HG02938 (cell line): ENCODE results near the gene VASN.

Experiments used
- ATAC-seq: cut with Tn5 transposase; IDR thresholded peaks from one replicate; pipeline ENCODE4 v1.9.1; 2021; ENCODE audit warnings: mild to moderate bottlenecking, moderate library complexity; ENCODE audit not compliant: unreplicated experiment

The VASN gene

DNA sequence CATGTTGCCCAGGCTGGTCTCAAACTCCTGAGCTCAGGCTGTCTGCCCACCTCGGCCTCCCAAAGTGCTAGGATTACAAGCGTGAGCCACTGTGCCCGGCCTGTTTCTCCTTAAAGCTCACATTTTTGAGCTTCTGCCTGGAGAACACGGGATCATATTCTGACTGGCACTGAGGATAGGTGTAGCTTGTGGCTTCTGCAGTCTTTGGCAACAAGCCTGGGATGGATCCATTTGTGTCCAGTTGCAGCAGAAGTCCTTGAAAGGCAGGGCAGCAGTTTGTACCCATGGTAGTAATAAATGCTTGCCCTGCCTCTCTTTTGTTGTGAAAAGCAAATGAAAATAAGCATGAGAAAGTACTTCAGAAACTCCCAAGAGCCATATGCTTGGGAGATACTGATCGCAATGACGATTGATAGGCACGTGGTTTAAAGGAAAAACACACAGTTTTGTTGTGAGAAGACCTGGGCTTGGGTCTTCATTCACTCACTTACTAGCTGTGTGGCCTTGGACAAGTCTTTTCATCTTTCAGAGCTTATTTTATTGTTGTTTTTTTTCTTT is 47.8 kb downstream of the VASN start:
- ATAC-seq: no peak

DNA sequence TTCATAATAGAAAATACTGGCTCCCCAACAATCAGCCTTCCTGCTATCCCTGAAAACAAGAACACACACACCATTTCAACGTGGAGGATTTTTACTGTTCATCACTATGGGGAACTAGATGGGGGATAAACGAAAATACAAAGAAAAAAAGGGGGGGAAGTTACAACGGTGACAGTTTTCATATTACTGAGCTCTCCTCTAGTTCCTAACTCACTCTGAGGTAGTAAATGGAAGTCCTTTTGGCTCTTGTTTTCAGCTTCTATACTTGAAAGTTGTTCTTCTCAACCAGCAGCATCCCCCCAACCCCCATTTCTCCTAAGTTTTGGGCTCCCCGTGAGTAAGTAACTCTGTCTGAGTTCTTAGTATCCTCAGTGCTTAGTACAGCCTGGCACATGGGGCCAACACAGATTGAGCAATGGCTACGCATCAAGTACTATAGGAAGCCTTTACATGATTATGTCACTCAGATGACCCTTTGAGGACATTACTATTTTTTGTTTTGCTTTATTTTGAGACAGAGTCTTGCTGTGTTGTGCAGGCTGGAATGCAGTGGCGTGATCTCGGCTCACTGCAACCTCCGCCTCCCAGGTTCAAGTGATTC is 49.0 kb downstream of the VASN start:
- ATAC-seq: no peak

DNA sequence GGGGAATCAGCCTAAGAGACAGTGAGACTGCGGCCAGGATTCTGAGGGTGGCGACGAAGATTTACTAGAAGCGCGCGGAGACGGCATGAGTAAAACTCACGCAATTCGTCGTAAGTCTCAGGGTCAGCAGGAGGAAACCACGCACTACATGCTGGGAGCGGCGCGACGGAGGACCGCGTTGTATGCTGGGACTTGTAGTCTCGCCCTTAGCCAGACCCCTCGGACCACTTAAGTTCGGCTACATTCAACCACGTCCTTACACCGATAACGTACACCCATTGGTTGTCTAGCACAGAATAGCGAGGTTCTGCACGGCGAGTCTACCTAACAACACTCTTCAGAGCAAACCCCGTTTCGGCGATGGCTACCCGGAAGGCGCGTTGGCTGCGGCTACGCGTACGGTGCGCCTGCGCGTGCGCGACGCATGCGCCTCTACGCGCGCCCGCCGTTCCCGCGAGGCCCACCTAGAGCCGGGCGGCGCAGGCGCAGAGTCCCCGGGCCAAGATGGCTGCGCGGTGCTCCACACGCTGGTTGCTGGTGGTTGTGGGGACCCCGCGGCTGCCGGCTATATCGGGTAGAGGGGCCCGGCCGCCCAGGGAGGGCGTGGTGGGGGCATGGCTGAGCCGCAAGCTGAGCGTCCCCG is 53.9 kb downstream of the VASN start, which contains the start of gene DNAJA3:
DNAJA3 (plus strand) TSS at position 491 of the 643 bp plus-strand sequence; CDS start at position 505, 14 bp downstream.
- ATAC-seq: peak; percentile 81

DNA sequence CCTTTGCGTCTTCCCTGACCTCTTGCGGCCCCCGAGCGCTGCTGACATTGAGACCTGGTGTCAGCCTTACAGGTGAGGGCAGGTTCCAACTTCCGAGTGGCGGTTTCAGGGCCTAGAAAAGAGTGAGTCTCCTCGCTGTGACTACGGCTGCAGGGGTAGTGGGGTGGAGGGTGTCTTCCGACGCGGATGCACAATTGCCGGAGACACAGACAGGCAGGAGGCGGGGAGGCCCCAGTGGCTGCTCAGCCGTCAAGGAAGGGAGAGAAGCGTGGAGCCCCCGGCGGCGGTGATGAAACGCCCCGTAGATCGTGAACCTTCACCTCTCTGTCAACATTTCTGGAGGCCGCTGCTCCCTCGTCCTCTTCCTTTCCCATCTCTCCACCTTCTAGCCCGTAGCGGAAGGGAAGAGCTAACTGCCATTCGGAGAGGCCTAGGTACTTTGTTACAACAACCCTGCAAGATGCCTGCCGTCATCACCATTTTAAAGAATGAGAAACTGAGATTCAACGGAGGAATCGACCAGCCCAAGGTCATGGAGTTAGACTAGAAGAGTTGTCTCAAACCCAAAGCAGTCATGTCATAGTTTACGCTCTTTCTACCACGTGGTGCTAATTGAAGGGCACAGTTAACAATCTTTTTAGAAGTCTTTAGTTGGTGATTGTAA is 54.5 kb downstream of the VASN start:
- ATAC-seq: peak; percentile 33

DNA sequence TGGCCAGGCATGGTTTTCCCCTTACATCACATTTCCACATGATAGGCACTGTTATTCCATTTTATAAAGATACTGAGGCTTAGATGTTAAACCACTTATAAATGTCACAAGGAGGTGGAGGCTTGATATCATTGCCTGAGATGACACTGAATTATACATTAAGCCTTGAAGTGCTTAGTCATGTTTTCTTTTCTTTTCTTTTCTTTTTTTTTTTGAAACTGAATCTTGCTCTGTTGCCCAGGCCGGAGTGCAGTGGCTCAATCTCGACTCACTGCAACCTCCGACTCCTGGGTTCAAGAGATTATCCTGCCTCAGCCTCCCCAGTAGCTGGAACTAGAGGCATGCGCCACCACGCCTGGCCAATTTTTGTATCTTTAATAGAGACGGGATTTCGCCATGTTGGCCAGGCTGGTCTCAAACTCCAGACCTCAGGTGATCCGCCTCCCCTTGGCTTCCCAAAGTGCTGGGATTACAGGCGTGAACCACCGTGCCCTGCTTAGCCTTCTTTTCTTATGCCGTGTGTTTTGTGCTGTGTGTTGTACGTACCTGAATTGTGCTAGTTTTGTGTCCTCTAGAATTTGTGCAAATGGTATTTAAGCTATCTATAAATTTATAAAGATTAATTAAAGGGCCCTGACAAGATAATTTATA is 55.2 kb downstream of the VASN start:
- ATAC-seq: no peak

DNA sequence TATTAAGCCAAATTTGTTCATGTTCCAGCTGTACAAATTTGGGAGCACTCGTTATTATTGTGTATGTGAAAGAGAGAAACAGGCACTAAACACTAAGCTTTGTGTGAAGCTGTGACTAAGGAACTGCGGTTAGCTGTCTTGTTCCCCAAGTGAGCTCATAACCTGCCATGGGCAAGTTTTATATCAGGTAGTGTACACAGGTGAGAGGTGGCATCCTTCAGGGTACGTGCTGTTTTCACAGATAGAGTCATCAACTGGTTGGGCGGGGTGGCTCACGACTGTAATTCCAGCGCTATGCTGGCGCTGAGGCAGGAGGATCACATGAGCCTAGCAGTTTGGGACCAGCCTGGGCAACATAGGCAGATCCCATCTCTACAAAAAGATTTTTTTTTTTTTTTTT is 56.9 kb downstream of the VASN start:
- ATAC-seq: no peak

DNA sequence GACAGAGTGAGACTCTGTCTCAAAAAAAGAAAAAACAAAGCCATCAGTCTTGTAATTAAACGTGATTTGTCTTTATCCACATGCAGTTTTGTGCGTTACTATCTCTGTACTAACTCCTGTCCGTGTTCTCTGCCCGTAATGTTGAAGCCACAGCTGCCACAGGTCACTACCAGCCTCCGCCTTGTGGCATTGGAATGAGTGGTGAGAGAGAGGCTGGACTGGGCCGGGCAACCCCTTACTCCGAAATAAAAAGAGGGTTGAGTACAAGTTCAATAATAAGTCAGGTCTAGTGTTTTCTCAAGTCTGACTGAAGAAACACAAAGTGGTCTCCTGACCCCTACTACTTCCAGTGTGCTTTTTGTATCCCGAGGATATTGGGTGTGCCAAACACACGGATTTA is 59.4 kb downstream of the VASN start:
- no peak for ATAC-seq
